Superior temporal gyrus (tissue), 1 donor: ENCODE results near the gene ARL6IP5.

Experiments
- DNase-seq: peaks from one replicate; pipeline ENCODE4 v3.0.0-alpha.2; 2016; ENCODE audit errors: extremely low spot score

The ARL6IP5 gene

DNA sequence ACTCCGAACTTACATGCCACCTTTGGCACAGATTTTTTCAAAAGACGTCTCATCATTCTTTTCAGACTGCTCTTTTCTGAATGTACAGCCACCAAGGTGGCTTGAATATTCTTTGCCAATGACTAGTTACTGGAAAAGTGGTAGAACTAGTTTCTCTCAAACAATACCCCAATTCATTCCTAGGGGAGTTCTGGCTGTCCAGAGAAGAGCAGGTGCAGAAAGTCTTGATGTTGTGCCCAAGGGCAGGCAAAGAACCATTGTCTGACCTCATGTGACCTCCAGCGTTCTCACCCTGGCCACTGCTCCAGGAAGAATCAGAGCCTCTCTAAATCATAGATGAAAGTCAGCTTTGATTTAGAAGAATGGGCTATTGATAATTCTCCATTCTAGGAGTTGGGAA is 32.2 kb downstream of the ARL6IP5 start:
- peak; percentile 95 for DNase-seq

DNA sequence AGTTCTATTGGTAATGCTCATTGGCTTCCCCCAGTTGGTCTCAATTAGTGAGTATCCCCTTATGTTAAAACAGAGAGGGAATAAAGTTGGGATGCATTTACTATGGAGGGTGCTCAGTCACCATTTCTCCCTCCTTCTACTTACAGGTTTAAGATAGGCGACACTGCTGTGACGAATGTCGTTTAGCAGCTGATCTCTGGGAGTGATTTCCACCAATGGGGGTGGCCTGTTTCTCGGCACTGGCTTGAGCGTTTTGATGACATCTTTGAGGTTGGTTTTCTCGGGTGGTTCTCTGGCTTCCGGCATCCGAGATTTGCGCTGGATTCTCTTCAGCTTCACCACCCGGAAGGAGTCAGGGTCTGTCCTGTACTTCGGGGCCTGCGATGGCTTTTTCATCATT is 33.8 kb downstream of the ARL6IP5 start:
- no peak for DNase-seq

DNA sequence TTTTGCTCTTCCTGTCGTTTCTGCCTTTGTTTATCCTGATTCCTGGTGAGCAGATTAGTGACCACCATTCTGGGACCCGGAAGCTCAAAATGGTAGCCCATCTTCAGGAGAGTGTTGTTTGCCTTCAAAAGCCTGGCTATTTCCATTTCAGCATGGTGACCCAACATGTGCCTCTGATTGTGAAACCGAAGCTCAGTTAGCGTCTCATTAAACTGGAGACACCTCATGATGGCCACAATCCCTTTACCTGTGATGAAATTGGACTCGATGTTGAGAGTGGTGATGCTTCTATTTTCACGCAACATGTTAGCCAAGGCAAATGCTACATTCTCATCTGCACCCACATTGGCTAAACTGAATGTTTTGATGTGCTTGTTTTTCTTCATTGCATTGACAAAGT is 34.4 kb downstream of the ARL6IP5 start:
- DNase-seq = no peak

DNA sequence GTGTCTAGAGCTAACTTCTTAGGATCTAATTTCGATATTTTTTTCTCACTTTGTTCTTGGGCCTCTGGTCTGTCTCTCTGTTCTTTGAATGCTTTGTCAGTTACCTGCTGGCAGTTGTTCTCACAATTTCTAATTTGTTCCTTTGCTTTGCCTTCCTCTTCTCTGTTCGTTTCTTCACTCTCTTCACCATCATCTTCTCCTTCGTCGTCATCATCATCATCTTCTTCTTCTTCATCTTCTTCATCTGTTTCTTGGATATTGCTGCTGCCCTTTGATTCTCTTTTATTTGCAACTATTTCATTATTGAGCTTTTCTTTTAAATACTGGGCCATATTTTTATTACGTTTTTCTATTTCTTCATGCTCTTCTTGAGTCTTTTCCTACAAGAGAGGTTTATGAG is 34.9 kb downstream of the ARL6IP5 start:
- DNase-seq = no peak

DNA sequence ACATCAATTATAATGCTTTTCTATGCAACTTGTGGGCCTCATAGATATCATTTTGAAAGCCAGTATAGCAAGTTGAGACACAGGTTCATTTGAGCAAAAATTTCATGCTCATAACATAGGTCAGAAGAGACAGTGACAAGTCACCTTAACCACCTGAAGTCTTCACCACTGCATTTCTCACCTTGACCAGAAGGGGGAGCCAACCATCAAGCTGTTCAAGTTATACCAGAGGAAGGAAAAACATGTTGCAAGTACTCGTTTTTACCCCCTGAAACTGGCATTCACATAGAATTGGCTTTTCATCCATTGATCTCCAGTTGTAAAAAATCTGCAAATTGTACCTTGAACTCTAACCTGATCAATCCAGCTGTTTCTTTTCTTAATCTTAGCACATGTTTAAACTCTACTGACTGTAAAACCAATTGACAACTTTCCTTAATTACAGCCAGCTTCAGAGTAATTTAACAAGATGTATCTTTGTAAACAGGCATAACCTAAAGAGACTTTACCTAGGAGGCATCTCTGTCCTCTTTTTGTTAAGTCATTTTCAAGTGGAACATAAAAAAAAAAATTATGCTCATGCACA is 36.2 kb downstream of the ARL6IP5 start:
- peak; percentile 92 for DNase-seq

DNA sequence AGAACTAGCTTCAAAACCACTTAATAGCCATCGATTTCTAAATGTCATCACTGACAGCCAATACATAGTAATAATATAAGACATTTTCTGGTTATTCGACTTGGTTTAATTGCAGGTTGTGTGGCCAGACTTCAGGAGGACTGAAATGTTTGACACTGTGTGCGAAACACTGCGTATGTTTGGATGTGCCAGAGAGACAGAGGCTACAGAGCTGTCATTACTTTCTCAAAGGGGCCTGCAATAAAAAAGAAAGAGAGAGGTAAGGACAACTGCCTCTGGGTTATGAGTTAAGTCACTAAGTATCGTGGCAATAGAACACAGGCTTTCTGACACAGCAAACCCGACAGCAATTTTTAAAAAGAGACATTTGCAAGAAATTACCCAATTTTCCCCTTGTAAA is 36.8 kb downstream of the ARL6IP5 start:
- DNase-seq = no peak

DNA sequence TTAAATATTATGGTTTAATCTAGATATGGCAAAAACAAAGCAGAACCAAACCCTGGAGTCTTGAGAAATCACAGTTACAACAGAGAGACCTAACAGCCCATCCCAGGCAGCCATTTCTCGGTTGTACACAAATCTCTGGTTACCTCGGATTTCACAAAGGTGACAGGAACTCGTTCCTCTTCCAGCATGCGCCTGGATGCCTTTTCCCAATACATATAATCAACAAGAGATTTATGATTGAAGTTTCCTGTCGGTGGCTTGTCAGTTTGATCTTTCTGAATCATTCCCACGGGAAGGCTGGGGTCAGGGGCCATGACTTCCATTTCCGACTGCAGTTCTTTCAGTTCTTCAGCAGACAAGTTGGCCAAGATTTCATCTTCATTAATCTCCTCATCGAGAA is 37.2 kb downstream of the ARL6IP5 start:
- no peak for DNase-seq

DNA sequence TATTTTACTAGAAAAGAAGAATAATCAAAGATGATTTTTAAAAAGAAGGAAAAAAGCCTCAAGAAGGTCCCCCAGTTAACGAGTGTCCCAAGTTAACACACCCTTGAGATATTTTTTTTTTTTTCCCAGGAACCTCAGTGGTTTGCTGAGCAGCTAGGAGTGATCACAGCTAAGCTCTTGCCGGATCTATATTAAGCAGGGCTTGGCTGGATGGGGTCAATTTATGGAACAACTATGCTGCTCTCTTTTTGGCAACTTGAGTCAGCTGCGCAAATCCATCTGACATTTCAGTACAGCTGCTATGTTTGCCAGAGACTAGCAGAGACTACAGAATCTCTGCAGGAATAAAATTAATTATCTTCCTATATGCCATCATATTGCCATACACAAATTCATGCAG is 37.7 kb downstream of the ARL6IP5 start, which contains the start of gene LMOD3:
Gene LMOD3 (minus strand): TSS at position 193 of the 400 bp plus-strand sequence. CDS start 209 bp downstream, outside the sequence.
- no peak for DNase-seq

DNA sequence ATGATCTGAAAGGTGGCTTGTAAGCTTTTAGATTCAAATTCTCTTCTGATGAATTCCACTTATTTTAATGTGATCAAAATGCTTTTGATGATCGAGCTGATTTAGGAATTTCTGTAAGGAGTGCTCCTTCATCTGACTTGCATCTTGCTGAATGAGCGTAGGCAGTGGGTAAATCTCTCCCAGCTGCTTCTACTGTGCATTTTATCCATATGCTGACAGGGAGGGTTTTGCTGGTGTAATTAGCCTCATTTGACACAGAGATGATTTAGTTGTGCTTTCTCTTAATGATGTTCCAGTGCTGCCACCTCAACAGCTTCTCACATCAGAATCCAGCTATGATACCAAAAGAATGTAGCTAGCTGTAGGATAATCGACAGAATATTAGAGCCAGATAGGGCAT is 41.5 kb downstream of the ARL6IP5 start:
- no peak for DNase-seq

DNA sequence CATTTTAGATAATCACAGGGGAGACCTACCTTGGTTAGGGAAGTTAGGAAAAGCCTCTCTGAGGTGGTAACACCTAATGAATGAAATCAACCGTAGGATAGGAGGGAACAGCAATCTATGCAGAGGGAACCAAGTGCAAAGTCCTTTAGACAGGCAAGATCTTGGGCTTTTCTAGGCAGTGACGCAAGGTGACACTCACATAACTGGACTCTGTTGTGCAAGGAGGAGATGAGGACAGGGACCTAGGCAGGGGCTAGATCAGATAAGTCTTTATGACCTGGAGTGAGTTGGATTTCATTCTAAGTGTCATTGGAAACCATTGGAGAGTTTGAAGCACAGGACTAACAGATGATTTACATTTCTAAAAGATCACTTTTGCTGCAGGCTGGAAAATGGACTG is 42.3 kb downstream of the ARL6IP5 start:
- no peak for DNase-seq

DNA sequence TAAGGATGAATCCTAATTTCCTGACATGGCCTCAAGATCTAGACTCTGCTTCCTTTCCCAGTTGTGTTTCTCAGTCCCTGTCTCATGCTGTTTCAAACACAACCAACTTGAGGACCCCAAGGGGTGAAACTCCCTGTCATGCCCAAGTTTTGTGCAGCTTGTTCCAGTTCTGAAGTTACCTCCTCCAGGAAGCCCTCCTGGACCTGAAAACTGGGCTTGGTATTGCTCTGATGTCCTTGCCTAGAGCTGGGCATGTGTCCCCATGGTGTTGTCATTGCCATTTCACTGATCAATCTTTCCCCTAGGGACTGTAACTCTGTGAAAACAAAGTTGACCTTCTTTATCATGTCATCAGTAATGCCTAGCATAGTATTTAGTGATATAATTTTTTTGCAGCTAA is 43.8 kb downstream of the ARL6IP5 start:
- DNase-seq = no peak

DNA sequence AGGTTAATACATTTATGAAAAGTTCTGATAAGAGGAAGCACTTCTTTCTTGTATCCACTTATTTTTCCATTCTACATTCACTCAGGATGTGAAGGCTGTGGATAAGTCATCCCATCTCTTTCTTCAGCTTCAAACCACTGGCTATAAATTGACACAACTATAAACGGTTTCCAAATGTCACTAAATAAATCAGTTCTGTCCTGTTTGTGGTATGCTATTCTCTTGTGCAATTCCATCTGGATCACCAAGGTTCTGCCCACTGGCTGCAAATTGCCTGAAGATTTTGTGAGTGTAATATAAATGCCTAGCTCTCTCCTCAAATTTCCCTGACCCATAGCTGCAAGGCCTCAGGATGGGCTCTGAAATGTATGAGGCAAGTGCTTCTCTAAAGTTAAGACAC is 44.8 kb downstream of the ARL6IP5 start:
- no peak for DNase-seq

DNA sequence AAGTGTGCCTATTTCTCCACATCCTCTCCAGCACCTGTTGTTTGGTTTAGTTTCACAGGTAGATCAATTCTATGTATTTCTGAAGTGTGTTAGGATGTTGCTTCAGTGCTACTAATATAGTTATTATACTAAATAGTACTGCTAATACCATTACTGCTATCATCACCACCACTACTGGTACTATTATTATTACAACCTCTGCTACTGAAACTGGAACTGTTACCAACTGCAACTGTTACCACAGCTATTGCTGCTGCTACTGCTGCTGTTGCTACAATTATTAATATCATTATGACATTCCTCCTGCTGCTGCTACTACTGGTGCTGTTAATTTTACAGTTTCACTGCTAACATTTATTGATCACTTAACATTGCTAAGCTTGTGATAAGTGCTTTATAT is 46.0 kb downstream of the ARL6IP5 start:
- no peak for DNase-seq

DNA sequence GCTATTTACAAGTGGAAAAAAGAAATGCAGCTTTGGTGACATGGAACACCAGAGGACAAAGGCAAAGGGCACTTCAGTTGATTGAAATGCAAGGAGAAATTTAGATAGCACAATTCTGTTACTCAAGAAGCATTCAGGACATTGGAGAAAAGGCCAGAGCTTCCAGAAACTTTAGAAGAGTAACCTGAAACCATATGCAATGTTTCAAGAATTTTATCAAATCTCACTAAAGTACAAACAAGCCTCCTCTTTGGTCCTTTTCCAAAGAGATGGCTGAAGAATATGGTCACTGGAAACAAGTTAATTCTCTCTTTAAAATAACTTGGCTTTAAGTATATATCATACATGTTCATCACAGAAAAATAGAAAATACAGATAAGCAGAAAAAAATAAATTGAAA is 52.3 kb downstream of the ARL6IP5 start:
- DNase-seq = no peak

DNA sequence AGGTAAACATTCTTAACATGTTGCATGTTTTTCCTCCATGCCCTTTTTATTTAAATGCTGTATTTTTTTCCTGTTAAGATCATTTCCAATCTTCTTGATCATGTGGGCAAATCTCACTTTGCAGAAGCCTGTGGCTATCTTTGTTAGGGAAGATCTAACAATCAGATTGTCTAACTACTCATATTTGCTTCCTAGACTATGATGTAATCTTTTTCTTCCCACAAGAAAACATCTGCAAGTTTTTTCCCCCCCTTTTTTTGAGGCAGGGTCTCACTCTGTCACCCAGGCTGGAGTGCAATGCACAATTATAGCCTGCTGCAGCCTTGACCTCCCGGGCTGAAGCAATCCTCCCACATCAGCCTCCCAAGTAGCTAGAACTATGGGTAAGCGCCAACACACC is 52.7 kb downstream of the ARL6IP5 start:
- no peak for DNase-seq

DNA sequence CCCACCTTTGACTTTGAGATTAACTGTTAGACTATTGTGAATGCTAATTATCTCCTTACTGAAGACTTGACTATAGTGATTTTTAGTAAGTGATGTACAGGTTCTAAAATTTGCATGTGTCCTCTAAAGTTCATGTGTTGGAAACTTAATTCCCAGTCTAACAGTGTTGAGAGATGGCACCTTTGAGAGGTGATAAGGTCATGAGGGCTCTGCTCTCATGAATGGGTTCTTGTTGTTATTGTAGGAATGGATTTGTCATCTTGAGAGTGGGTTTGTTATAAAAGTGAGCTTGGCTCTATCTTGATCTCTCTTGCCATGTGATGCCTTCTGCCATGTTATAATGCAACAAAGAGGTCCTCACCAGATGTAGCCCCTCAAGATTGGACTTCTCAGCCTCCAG is 56.6 kb downstream of the ARL6IP5 start:
- no peak for DNase-seq

DNA sequence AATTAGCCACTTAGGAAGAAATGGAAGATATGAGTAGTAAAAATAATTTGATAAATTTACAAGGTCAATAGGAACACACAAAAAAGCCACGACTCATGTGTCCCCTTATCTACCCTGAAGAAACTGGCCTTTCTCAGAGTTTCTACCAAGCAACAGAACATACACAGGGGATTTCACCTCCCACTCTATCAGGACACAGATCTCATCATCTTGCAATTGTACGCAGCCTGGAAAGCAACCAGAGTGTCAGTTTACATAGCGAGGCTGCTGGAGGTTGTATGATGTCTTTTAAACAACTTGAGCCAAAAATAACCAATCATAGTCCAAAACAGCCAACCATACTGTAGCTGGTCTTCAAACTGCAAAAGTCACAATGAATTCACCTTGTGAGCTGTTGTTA is 57.4 kb downstream of the ARL6IP5 start:
- no peak for DNase-seq

DNA sequence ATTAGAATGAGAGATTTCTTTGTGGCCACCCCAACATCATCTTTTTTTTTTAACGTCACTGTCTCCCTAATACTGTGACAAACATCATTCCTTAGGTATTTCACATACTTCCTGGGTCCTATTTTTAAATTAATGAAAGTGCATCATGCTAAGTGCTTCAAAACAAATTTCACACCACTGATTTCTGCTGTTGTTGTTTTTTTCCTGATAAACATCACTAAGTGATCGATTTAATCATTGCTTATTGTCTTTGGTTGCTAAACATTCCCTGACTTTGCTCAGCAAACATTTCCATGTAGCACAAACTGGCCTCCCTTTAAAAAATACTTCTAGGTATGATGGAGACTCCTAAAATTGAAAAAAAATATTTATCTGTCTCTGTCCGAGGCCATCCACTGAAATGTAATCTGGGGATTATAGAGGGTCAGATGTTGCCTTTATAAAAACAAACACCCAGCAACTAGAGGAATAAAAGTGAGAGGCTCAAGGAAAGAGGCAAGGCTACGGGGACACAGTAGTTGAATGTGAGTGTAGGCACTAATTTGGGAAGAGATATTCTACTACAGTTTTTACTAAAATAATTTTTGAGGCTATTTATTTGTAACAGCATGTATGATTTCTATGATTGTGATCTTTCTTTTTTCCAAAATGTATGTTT is 58.2 kb downstream of the ARL6IP5 start:
- no peak for DNase-seq

DNA sequence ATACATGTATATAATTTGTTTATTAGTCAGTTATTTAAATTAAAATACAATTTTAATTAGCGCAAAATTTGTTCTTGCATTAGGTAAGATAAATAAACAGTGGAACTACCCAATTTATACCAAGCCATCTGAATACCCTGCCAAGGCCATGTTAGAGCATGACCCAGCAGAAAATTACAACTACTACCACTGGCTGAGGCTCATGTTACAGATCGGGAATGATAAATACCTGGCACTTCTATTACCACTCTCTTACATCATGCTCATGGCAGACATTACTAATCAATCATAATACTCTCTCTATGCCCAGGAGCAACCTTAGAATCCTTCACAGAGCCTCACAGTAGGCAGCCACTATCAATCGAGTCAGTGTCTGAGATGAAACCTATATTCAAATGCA is 58.9 kb downstream of the ARL6IP5 start:
- no peak for DNase-seq

DNA sequence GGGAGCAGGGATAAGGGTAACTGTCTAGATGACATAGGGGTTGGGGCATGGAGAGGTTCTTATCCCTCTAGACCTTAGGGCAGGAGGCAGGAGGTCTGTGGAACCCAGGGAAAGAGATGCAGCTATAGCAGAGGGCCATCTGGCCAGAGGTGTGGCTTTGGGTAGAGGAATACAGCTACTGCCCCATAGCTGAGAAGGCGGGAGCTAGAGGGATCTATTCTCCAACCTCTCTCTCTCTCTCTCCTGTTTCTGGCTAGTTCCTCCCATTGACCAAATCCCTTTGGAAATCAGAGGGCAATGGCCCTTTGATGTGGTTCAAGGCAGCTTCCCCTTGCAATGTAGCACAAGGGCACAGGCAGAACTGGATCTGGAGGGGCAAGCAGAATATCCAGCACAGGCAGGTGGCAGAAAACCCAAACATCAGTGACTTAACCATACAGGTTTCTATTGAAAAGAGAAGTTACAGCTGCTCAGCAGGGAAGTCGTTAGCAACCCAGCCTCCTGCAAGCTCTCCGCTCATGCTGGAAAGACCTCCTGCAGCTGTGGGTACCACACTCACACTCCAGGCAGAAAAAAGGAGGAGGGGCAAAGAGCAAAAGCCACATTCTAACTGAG is 60.0 kb downstream of the ARL6IP5 start:
- DNase-seq = no peak

DNA sequence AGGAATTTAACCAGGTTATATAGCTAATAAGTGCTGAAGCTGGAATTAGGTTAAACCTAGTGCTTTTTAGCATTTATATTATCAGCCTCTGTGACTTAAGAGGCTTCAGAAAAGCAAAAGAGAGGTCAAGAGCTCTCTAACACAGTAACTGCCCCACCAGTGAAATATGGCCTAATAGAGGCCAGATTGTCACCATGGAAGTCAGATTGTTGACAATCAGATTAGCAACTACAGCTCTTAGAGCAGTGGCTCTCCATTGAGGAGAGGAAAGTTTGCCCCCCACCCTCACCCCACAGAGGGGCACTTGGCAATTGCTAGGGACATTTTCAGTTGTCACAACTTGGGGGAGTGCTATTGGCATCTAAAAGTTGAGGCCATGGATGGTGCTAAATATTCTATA is 61.0 kb downstream of the ARL6IP5 start:
- DNase-seq = no peak

DNA sequence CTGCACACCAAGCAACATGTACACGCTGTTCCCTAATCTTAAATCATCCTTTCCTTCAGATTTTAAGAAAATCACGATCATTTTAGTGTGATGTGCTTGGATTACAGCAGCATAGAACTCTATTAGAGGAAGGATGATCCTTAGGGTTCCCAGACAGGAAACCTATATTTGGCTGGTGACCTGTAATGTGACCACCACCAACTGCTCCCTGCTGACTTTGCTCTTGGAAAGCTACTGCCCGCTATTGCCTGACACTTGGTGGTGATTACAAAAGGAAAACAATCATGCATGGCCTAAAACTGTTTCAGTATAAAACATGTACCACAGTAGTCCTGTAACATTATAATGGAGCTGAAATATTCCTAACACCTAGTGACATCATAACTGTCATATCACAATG is 64.8 kb downstream of the ARL6IP5 start:
- DNase-seq = no peak
